Loucy (cell line): ENCODE data around the gene DDR1.

Source experiments
- CTCF ChIP-seq: fragments of 200-600 bp; sonication (generic); conservative IDR thresholded peaks from 2 replicates; pipeline ENCODE4 v1.5.1; 2014; ENCODE audit warnings: mild to moderate bottlenecking, antibody characterized with exemption, low read length
- EZH2phosphoT487 ChIP-seq: fragments of 200-600 bp; IDR thresholded peaks from 2 replicates; pipeline ENCODE4 v1.6.1; 2018; ENCODE audit warnings: antibody characterized with exemption, mild to moderate bottlenecking, moderate library complexity, borderline replicate concordance

GRCh38 chr6:30882759-30883684 lies 1.3 kb upstream of the DDR1 start:
- TF ChIP-seq CTCF (no peak), EZH2phosphoT487 (no peak)
